ENCODE data around the gene PPIH.

DNA sequence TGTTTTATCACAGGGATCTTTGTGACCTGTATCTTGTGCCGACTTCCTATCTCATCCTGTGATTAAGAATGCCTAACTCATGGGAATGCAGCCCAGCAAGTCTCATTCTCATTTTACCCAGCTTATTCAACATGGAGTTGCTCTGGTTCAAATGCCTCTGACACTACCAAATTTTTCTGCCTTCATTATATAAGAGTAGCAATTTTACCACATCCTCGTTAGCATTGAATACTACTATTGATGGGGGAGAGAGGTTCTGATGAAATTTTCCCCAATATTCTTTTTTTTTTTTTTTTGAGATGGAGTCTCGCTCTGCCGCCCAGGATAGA lies 44.5 kb upstream of the PPIH start:
- TF ChIP-seq, protein P1, sequence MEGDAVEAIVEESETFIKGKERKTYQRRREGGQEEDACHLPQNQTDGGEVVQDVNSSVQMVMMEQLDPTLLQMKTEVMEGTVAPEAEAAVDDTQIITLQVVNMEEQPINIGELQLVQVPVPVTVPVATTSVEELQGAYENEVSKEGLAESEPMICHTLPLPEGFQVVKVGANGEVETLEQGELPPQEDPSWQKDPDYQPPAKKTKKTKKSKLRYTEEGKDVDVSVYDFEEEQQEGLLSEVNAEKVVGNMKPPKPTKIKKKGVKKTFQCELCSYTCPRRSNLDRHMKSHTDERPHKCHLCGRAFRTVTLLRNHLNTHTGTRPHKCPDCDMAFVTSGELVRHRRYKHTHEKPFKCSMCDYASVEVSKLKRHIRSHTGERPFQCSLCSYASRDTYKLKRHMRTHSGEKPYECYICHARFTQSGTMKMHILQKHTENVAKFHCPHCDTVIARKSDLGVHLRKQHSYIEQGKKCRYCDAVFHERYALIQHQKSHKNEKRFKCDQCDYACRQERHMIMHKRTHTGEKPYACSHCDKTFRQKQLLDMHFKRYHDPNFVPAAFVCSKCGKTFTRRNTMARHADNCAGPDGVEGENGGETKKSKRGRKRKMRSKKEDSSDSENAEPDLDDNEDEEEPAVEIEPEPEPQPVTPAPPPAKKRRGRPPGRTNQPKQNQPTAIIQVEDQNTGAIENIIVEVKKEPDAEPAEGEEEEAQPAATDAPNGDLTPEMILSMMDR (IDR thresholded peaks at IDR 0.05; ENCODE audit: insufficient read depth, low read length) = no peak
- no peak for TF ChIP-seq POLR2AphosphoS5 (IDR thresholded peaks at IDR 0.05; ENCODE audit: low read depth)
- TF ChIP-seq, protein P2, sequence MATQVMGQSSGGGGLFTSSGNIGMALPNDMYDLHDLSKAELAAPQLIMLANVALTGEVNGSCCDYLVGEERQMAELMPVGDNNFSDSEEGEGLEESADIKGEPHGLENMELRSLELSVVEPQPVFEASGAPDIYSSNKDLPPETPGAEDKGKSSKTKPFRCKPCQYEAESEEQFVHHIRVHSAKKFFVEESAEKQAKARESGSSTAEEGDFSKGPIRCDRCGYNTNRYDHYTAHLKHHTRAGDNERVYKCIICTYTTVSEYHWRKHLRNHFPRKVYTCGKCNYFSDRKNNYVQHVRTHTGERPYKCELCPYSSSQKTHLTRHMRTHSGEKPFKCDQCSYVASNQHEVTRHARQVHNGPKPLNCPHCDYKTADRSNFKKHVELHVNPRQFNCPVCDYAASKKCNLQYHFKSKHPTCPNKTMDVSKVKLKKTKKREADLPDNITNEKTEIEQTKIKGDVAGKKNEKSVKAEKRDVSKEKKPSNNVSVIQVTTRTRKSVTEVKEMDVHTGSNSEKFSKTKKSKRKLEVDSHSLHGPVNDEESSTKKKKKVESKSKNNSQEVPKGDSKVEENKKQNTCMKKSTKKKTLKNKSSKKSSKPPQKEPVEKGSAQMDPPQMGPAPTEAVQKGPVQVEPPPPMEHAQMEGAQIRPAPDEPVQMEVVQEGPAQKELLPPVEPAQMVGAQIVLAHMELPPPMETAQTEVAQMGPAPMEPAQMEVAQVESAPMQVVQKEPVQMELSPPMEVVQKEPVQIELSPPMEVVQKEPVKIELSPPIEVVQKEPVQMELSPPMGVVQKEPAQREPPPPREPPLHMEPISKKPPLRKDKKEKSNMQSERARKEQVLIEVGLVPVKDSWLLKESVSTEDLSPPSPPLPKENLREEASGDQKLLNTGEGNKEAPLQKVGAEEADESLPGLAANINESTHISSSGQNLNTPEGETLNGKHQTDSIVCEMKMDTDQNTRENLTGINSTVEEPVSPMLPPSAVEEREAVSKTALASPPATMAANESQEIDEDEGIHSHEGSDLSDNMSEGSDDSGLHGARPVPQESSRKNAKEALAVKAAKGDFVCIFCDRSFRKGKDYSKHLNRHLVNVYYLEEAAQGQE (IDR thresholded peaks at IDR 0.05; ENCODE audit: insufficient replicate concordance, low read depth) = no peak

Measured in HL-60 (cell line).